Tongue (tissue), 2 donors: Measurements from ENCODE around the gene THRB. TPM values are rescaled to one million over a fixed set of nuclear protein-coding genes. Genes with fewer than 3 reads are reported as not detected.

Experiments
- DNase-seq: peaks from one replicate; pipeline ENCODE4 v3.0.0-alpha.2; 2015
- total RNA-seq: library from RNA; depleted of rRNA; stranded (reverse); fragments of >200 nt; gene quantifications from one replicate; pipeline ENCODE4 v1.2.3, GENCODE V29; 2014

Gene THRB
- total RNA-seq, 1 donor from 2014 or later, result 3.4 TPM

DNA sequence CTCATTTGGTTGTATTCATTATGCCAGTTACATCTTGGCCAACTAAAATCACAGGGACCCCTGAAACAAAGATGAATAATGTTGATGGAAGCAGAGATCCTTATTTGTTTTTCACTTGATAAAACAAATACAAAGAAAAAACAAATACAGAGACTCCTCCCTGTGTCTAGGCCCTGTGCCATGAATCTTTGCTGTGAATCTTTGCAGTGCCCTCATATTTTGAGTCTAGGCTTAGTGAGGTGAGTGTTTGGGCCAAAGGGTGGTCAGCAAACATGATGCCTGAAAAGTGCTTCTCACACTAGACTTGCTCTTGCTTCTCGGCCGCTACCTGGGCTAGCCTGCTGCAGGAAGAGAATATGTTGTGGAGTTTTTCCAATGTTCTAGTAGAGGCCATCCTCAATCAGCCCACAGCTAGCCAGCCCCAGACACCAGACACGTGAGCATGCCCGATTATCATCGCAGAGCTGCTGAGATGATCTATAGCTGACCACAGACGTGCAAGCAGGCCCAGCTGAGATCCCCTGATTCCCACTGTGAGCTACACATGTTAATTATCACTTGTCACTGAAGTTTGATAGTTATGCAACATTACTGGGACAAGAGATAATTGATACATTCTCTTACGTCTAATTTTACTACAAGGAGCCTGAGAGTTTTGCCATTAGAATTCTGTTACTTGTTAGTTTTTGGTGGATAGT lies 191.4 kb downstream of the THRB start:
- DNase-seq, result no peak

DNA sequence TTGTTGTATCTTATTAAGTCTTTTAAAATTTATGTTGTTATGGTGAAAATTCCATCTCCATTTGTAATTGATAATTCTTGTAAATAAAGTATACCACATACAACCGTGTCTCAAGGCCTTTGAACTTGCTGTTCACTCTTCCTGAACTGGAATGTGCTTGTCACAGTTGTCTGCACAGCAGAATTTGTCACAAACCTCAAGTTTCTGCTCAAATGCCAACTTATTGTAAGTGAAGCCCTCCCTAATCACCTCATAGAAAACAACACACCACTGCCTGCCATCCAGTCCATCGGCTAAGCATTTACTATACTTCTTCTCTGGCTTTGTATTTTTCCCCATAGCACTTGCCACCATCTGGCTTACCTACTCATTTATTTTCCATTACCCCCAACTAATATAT lies 192.3 kb downstream of the THRB start:
- no peak for DNase-seq

DNA sequence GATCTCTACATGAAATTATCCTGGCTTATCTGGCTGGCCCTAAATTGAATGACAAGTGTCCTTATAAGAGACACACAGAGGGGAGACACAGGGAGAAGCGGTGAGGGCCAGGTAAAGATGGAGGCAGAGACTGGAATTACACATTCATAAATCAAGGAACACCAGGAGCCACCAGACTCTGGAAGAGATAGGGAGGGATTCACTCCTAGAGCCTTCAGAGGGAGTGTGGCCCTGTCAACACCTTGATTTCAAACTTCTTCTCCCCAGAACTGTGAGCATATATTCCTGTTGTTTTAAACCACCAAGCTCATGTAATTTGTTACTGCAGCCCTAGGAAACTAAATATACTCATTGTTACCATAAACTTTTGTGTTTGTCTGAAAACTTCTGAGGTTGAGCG lies 193.7 kb downstream of the THRB start:
- DNase-seq, result no peak

DNA sequence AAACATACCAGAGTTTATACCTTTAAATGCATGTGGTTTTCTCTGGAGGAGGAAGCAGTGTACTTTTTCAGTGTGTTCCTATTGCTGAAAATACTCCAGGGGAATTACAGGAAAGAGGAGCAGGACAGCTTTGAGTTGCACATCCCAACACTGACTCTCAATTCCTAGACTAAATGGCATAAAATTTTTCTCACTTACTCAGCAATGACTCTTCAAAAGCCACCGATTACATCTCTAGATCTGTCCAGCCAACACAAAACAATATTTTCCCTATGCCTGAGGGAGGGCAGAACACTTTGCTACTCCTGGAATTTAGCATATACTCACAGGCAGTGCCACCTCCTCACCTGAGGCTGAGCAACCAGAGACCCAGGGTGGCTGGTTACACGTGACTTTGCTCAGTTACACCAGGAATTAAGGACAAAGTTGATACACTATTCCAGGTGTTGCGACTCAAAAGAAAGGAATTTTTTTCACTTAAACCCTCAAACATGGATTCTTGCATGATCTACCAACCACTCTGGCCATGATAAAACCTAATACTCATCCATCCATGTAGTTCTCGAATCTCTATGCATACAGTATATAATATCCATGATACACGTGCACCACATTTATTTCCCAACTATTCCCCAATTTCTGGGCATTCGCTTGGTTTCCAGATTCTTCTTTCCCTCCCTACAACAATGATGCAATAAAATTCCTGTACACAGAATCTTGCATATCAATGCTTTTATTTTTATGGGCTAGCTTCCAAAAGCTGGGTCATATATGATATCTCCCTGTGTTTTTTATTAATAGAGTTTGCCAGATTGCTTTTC lies 194.6 kb downstream of the THRB start:
- no peak for DNase-seq

DNA sequence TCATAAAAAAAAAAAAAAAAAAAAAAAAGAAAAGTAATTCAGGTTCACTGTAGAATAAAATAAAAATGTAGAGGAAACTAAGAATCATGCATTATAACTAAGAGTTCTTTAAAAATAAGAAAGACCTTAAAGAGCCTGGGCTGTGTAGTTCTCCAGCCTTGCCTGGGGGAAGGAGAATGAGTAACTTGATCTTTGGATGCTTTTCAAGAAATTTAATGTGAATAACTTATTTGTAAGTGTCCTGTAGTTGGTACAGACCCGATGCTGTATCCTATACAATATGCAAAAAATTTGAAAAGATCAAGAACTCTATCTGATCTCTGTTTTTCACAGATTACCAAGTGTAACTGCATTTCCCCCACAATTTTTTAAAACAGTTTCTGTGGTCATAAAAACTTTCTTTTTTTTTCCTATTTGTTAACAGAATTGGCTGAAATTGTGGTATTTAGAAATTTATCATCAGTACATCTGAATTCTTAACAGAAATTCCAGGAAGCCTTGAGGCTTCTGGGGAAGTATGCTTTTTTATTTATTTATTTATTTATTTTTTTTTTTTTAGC lies 195.3 kb downstream of the THRB start:
- DNase-seq, result no peak

DNA sequence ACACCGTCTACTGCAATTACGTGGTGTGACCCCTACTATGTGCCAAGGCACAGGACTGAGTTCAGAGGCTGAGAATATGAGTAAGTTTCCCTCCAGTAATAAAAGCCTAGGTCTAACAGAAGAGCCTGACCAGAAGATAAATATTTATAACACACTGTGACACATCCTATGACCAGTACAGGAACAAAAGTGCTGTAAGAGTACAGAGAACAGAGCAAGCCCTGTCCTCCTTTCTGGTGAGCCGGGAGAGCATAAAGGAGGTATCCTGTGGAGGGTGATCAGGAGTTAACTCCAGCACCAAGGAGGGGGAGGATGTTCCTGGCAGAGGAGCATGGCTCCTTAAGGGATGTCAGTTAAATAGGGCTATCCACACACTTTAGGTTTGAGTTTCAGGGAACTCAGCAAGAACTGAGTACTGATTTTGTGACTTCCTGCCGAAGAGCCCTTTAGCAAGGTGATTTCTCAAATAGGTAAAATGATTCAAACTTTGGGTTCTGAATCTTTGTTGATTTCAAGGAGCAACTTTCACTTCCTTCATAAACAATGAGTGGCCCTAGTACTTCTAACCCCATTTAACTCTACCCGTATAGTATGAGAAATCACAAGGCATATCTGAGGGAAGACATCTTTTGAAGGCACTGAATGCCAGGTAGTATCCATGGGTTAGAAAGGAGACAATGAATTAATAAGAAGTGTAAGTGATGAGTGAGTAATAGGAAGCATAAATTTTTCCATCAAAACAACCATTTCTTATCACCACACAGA lies 198.0 kb downstream of the THRB start:
- no peak for DNase-seq

DNA sequence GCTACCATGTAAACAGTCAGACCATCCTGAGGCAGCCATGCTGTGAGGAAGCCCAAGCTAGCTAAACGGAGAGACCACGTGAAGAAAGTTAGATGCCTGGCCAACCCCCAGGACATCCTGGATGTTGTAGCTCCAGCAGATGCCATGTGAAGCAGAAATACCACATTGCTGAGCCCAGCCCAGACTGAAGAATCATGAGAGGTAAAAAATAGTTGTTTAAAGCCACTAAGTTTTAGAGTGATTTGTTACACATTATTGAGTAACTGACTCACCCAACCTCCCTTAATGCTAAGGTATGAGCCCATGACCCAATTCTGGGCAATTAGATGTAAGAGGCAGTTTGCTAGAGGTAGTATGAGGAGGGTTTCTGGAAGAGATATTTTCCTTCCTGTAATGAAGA lies 200.5 kb downstream of the THRB start:
- DNase-seq, result no peak

DNA sequence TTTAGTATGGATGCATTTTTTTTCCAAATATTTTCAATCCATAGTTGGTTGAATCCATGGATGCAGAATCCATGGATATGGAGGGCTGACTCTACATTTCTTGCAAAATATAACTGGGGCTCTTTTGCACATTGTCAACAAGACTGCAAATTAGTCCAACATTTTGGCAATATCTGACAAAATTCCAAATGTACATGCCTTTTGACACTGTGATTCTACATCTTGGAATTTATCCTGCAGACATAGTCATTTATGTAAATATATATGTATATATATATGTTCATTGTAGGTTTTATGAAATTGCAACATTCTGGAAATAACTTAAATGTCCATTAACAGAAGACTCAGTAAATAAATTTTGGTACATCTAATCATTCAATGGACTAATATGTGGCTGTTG lies 203.0 kb downstream of the THRB start:
- no peak for DNase-seq

DNA sequence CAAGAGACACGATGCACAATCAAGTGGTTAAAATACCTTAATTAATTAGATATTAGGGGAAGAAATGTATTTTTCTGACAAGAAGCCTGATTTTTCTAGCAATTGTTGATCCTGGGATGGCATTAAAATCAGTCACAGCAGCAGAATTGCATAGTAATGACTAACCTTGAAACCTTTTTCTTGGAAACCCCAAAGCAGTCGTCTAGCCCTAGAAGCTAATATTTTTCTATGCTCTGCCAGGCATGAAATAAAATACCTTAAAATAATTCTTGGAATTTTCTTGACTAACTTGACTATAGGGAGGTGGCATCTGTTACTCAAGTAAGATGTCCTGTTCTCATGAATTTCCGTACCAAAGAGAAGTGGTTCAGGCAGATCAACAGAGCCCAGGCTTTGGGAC lies 204.1 kb downstream of the THRB start:
- no peak for DNase-seq

DNA sequence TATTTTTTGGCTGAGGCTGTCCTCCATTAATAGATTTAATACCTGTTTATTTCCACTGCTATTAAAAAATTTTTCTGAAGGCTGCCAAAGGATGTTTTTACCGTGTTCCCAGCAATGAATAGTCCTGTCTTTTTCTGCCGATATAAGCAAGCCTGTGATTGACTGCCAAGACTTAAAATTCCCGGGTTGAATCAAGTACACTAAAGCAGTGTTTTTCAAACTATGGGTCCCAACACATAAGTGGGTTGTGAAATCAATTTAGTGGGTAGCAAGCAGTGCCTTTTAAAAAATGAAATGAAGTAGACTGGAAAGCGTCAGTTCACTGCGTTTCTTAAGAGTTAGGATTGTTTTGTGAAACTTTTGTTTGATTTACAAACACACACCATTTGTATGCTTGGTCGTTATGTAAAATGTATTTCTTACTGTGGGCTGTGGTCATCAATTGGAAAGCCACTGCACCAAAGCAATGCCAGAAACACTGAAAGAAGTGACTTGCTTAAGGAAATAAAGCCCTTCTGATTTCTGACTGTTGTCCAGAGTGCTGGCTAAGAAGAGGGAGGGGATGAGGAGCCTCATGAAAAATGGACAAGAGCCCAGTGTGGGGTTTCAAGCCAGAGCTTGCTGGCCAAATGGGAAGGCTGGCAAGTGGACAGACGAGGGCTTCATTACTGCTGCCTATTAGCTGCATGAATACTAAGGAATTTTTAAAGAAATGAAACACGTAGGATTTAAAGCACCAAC lies 206.0 kb downstream of the THRB start:
- peak; percentile 56 for DNase-seq

DNA sequence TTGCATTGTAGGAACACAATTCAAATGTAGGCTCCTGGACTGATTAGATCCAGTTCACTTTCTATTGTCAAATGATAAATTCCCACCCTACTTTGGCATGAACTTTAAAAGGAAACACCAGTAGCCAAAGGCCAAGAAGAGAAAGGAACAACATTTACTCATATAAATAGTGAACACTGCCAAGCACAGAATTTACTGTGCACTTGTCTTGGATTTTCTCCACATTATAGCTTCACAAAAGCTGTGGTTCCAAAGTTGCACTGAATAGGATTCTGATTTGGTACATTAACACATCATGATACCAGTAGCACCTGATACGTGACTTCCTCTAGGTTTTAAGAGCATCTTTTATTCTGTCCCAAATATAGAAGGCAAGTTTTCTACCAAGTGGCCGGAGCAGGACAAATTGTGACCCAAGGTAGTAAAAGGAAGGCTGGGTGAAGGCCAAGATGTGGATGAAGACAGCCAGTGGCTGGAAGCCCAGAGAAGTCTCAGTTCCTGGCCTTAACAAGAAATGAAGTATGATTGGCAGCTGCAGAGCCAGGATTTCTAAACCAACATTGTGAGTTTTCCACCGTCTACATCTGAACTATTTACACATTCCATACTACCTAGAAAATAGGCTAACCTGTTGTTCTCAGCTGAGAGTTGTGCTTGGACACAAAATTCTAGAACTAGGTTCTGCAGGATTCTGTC lies 206.7 kb downstream of the THRB start:
- peak; percentile 48 for DNase-seq

DNA sequence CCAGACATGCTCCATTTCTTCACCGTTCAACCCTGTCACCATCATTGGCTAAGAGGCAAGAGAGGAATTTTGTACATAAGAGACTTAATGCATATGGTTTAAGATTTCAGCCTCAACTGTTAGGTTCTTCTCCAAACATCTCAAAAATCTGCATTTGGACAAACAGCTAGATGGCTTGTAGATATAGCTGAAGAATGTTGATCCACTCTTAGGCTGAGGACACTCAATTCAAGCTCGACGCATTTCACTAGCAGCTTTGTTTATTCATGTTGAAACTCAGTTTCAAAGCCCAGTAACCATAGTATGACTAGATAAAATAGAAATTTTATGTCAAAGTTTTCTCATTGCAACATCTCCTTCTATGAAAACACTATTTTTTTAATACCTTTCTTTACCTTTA lies 208.2 kb downstream of the THRB start:
- no peak for DNase-seq

DNA sequence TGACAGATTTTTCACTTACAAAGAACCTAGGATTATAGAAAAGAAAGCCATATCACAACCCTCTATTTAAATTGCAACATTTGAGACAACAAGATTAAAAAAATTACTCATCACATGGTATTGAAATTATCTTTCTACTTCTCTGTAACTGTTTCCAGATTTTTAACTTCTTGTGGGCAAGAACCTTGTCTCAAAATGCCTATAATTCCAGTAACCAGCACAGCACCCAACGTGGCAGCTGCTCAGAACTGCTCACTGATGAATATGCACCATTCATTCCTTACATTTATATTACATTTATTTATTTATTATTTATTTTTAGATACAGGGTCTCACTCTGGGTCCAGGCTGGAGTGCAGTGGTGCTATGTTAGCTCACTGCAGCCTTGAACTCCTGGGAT lies 216.1 kb downstream of the THRB start:
- no peak for DNase-seq

DNA sequence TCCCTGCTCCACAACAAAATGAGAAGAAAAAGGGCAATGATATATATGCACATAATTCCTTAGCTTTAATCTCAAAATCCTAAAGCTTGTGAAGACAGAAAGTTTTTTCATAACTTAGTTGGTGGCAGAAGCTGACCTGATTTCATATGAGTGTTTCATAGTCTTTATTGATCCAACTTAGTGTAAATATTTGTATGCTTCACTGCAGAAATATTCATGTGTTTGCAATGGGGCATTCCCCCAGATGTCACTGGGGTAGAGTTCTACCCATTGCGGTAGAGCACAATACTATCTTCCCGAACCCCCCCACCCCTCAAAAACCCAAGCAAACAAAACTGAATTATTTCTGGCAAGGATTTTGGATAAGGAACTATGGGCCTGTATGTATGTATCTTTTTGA lies 221.2 kb downstream of the THRB start:
- no peak for DNase-seq

DNA sequence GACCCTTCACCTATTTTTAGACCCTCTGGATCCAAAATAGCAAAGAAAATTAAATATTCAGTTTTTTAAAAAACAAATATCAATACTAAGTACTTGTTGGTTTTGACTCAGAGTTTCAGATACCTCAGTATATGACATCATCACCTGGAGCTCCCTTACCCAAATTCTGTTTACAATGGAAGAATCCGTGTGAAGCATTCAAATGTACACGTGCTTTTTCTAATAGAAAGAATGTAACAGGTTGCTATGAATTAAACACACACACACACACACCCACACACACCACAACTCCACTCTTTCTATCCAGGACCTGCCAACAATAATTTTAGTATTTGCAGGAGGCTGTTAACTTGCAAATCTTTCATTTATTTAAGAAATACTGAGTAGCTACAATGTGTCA lies 221.8 kb downstream of the THRB start:
- DNase-seq, result no peak

DNA sequence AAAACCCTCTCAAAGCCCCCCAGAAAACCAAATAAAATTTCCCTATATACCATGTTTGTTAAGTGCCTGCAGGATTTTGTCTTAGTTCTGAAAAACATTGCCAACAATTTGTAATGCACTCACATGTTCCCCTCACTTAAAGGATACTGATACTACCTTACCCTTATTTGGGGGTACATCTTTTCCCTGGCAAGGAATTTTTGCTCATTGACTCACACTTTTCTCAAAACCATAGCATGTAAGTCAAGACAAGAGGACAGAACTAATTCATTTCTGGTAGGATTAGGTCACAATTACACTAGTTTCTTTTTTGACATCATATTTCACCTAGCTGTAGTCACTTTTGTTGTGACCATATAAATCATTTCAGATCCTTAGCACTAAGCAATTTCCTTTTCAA lies 222.2 kb downstream of the THRB start:
- DNase-seq, result no peak

DNA sequence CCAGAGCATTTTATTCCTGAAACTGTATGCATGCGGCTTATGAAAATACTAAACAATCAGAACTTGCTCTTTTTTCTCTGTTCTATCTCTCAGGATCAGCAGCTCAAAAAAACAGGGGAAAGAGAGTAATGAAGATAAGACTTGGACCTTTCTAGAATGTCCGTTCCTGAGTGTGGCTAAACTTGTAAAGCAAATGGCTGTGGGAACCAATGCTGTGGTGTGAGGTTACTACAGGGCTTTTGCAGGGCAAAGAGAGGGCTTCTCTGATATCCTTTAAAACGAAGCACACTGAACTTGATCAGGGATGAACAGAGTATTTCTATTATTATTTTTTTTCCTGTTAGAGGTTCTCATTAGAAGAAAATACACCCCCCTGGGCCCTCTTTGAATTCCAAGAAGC lies 223.4 kb downstream of the THRB start:
- DNase-seq, result no peak

DNA sequence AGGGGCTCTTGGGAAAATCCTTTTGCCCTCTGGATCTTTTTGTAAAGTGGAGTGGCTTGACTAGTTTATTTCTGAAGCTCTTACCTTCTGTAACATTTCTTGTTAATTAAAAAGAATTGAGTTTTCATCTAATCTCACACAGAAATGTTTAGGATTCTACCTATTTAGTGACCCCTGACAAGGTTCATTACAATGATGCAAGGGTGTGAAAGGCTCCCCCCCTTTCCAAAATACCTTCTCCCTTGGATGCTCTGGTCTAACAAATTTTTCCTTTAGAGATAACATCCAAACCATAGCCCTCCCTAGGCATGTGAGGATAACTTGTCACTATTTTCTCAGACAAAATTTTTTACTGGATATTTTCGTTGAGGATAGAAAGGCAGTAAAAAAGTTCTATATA lies 223.9 kb downstream of the THRB start:
- DNase-seq, result no peak

DNA sequence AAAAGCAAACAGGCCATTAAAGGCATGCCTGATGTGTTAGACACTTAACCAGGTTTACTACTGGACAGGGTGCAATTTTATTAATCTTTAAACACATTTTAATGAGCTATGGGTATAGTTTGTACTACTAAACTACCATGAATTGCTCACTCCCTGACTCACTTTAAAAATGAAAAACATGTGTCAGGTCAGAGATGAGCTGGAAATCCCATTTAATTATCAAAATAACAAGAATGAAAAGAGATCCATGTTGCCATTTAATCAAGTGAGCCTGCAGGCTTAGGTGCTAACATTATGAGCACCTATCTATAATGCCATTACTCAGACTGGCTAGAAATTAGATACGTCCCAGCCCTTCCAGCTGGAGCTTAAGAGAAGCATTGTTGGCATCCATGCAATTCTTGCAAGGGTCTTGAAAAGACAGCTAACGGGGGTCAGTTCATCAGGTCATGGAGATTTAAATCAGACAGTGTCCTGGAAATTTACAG lies 224.4 kb downstream of the THRB start:
- DNase-seq, result peak; percentile 41

DNA sequence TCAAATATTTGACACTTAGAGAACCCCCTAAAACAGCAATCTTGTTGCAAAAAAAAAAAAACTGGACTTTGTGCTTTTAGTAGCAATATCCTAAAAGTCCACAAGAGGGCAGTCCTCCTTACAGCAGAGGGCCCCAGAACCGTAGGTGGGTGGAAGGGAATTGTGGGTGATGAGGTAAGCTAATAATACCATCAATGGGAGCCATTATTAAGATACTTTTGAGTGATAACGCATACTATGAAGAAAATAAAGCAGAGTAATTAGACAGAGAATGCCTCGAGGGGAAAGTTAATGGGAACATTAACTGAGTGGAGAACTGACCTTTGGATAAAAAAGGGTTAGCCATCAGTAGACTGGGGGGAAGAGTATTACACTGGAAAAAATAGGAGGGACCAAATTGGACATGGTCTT lies 229.9 kb downstream of the THRB start:
- DNase-seq, result peak; percentile 40

DNA sequence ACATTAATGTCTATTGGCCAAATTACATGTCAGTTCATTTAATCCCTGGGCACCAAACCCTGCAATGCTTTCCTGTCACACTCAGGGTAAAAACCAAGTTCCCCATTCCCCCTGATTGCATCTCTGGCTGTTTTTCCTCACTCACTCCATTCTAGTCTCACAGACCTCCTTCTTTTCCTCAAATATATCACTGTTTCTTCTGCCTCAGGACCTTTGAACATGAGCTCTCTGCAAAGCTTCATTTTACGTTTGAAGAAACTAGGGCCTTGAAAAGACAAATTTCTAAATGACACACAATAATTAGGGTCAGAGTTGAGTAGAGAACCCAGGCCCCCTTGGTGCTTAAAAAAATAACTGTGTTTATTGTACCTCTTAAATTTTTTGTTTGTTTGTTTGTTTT lies 230.6 kb downstream of the THRB start:
- no peak for DNase-seq
